GM12801 (cell line): Measurements from ENCODE around the gene WRNIP1.

ENCODE experiments used
- CTCF ChIP-seq: IDR thresholded peaks from one replicate; pipeline ENCODE4 v1.5.1; 2011; ENCODE audit warnings: control low read depth; ENCODE audit not compliant: insufficient read length; ENCODE audit errors: extremely low read depth

Gene WRNIP1

GRCh38 chr6:2806644-2807043, 41.5 kb downstream of the WRNIP1 start:
- TF ChIP-seq CTCF: no peak

GRCh38 chr6:2807342-2808090, 42.3 kb downstream of the WRNIP1 start:
- no peak for TF ChIP-seq CTCF

- TF ChIP-seq CTCF: no peak
Measured at GRCh38 chr6:2809015-2809414, 43.8 kb downstream of the WRNIP1 start.

GRCh38 chr6:2810092-2810671, 45.0 kb downstream of the WRNIP1 start:
- TF ChIP-seq CTCF: no peak

- TF ChIP-seq CTCF: no peak
Measured at GRCh38 chr6:2812695-2813094, 47.5 kb downstream of the WRNIP1 start.

- TF ChIP-seq CTCF: no peak
Measured at GRCh38 chr6:2816158-2816557, 51.0 kb downstream of the WRNIP1 start.

- no peak for TF ChIP-seq CTCF
Measured at GRCh38 chr6:2817903-2818443, 52.8 kb downstream of the WRNIP1 start.
